Posterior cingulate gyrus (tissue), 11 donors: Measurements from ENCODE around the gene ZNF879.
A peak's percentile ranks its signal among the peaks of the same experiment; 100 is the strongest.

ENCODE experiments used
- DNase-seq, 10 donors: peaks; one replicate each; pipeline versions ENCODE4 v3.0.0 to v3.0.0-alpha.2; 2020 to 2021; ENCODE audit warnings: mixed read lengths in 3 of 10
- intact Hi-C: fragments of 100-400 bp; cut with DNase I; formaldehyde crosslinking; loops from one replicate; pipeline ENCODE4 v1.15.1; 2023

The ZNF879 gene

GRCh38 chr5:179023528-179024189 lies at the start of gene ZNF879:
TSS of gene ZNF879 (plus strand) at chr5:179023804. CDS start at chr5:179025005, 1,201 bp downstream.
- peak; percentile 91 to 99 (median 96) for DNase-seq
- intact Hi-C loops, result loop anchor here (1.0 to 2.0 kb wide), 2 partner anchors 37 to 83 kb away; partner anchors contain the start of genes ZNF354C and ZNF454

DNA sequence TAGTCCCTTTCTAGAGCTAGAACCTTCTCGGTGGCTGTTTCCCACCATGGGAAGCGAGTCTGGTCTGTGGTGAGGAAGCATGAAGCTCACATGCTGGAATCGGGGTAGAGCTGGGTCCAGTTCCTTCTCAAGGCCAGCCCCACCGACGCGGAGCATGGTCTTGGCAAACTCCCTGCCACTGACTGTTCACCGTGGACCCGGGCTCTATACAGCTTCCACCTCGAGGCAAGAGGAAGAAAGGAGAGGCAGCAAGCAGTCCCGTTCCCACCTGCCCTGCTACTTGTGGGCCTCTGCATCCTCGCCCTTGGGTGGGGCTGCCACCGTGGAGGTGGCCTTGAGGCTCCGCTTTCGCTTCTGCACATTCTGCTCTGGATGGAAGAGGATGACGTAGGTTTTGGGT lies 42.2 kb upstream of the ZNF879 start:
- intact Hi-C loops, result no loop called here

GRCh38 chr5:178982941-178983340 lies 40.7 kb upstream of the ZNF879 start:
- DNase-seq, result no peak
- intact Hi-C loops, result no loop called here

More for the DNA sequence above, 42.2 kb upstream of the ZNF879 start:
- no peak for DNase-seq

GRCh38 chr5:178983728-178984127 lies 39.9 kb upstream of the ZNF879 start:
- no peak for DNase-seq
- intact Hi-C loops, result no loop called here

DNA sequence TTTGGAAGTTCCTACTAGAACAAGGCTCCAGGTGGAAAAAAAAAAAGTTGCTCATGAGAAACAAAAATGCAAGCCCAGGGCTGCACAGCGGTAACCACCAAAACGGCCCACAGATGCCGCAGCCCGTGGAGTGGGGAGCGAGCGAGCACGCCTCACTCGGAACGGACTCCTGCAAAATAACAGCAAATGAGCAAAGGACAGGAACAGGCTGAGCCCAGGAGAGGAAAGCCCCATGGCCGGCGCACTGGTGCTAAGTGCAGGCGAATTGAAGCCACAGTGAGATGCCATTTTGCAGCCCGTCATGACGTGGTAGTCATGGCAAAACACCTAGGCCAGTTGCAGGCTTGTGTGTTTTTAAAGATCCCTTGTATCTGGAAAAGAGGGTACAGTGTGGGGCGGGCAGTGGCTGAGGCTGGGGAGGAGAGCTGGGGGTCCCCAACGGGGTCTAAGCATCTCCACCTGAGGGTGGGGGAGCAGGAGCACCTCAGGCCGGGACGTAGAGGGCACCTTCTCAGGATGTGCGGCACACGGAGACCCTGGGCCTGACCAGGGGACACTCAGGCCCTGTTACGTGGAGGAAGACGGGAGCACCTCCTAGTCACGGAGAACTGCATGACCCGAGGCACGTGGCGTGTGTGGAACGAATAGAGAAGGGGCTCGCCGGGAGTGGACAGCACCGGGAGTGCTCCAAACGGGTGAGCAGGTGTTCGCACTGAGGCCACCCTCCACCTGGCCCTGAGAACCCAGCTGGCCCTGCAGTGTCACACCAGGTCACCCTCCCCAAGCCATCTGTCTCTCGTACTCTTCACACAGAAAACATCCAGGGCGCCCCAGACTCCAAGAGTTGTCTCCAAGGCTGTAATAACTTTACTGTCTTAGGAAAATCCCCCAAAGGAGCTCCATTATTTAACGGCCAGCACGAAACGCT lies 39.2 kb upstream of the ZNF879 start:
- intact Hi-C loops, result no loop called here
- no peak for DNase-seq

DNA sequence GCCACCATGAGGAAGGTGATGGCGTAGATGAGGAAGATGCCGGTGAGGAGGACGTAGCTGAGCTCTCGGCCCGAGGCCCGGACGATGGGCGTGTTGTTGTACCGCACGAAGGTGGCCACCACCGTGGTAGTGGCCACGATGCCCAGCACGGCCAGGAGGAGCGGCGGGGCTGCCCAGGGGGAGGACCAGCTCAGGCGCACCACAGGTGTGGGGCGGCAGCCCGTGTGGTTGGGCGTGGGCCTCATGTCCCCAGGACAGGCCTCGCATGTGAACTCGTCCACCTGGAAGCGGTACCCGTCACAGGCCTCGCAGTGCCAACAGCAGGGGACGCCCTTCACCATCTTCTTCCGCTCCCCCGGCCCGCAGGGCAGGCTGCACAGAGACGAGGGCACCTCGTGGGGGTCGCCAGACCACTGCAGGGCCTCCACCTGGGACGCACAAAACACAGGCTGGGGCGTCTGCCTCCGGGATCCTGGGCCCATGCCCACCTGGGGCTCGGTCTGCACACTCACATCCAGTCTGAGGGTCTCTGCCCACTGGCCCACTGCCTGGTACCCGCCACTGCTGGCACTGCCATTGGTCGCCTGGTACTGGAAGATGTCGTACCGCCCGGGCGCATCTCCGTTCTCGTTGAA lies 37.2 kb upstream of the ZNF879 start:
- intact Hi-C loops, result no loop called here
- DNase-seq, result no peak

DNA sequence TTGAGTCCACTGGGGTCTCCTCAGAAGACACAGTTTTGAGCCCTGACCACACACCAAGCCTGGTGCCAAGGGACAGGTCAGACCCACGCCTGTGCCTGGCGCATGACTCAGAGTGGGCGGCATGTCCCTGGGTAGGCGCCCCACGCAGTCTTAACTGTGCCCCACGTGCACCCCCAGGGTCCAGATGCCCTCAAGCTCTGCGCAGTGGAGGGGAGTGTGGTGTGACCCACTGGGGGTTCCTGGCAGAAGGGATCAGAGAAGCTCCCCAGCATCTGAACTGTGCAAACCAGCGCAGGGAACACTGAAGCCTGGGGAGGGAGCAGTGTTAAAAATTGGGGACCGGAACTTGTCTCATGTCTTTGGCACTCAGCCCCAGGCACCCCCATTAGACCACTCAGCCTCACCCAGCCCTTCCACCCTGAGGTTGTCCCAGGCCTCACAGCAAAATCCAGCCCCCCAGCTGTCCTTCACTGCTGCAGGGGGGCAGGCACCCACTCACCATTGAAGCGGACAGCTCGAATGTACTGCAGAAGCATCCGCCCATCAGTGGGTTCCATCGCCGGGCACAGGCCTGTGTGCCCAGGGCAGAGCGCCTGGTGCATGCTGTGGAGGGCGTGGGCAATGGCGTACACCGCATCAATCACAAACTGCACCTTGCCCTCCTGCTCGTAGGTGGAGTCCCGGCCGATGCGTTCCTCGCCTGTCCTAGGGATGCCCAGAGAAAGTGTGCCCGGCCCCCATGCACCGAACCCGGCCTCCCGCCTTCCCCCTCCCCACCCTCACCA lies 35.0 kb upstream of the ZNF879 start:
- no peak for DNase-seq
- intact Hi-C loops, result no loop called here

DNA sequence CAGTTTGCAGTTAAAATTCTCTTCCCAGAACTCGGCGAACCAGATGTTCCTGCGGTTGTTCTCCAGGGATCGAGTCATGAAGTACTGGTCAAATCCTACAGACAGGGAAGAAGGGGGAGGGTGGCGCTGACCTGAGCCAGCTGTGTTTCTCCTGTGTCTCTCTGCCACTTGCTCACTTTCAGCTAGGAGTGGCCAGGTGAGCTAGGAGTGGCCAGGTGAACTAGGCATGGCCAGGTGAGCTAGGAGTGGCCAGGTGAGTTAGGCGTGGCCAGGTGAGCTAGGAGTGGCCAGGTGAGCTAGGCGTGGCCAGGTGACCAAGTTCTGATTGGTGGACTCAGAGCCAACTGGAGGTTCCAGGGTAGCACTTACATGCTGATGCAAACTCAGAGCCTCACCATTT lies 34.3 kb upstream of the ZNF879 start:
- intact Hi-C loops, result no loop called here
- DNase-seq, result no peak

- intact Hi-C loops, result no loop called here
- peak in 1 of 10 donors; percentile 77 for DNase-seq
Measured at GRCh38 chr5:178990491-178990890, 33.1 kb upstream of the ZNF879 start.

DNA sequence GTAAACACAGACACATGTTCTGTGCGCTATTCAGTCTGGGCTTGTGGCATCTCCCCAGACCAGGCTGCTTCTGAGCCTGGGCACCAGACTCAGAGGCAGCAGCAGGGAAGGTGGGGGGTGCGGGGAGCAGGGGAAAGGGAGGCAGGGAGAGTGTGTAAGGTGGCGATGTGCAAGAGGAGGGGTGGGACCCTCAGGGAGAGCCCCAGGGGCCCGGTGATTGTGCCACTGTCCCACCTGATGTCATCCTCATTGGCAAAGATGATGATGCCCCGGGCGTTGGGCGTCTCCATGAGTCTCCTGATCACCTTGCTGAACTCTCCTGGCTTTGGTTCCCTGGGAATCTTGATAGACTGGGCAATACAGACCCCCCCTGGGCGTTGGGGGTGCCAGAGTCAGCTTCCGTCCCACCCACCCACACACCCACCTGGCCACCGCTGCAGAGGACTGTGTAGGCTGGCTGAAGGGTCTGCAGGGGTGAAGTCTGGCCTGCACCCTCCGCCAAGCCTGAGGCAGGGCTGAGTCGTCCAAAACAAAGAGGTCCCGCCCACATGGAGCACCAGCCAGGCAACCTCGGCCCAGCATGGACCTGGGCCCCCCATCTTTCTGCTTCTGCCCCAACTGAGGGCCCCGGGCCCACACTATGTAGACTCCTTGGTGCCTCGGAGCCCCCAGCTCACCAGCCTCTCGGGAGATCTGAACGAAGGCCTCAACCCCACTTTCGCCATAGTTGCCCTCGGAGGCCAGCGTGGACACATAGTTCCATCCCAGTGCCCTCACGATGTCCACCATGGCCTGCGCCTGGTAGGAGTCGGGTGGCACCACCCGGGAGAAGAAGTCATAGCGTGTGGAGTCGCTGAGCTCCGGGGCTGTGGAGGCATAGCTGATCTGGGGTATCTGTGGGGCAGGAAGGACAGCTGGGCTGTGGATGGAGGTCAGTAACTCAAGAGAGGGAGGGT lies 32.1 kb upstream of the ZNF879 start:
- peak in 1 of 10 donors; percentile 70 for DNase-seq
- intact Hi-C loops, result no loop called here

- DNase-seq, result peak in 1 of 10 donors; percentile 7
- intact Hi-C loops, result no loop called here
Measured at GRCh38 chr5:178992291-178992895, 31.2 kb upstream of the ZNF879 start.

DNA sequence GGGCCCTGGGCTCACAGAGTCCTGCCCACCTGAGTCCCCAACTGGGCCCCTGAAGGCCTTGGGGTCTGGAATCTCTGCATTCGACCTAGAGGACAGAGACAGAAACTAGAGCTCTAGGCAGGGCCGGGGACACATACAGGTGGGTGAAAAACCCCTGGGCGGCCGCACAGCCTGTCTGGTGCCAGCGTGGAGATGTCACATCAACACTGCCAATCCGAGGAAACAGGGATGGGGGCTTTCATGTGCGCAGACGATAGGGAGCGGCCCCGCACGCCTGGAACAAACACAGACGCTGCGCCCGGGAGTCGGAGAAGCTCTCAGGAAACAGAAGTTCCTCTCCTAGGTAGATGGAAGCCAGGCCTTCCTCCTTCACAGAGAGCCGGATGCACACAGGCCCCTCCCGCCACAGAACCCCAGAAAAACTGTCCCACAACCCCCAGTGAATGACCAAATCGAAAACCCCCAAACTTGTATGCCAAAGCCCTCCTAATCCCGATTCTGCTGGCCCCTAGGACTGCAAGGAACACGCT lies 30.3 kb upstream of the ZNF879 start:
- no peak for DNase-seq
- intact Hi-C loops, result no loop called here

DNA sequence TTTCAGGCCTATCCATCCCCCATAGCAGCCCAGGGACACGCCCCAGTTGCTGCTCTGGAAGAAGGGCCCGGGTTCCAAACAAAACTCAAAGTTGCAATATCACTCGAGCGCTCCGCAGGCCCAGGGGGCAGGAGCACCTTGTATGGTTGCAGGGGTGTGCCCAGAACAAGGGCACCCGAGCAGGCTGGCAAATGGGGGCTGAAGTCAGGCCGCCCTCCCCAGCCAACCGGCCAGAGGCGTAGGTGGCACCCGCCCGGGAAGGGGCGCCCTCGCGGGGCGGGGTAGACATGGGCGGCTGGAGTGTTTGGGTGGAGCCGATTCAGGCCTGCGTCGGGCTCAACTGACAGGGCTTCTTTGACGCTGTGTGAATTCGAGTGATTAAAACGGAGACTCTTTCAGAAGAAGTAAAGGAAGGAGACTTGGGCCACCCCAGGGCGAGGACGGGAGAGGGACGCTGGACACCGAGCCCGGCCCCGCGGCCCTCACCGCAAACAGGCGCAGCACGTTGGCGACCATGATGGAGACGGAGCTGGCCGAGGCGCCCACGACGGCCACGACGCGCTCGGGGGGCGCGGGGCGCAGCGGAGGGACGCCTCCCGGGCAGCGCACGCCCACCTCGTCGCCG lies 29.5 kb upstream of the ZNF879 start:
- intact Hi-C loops, result no loop called here
- no peak for DNase-seq

DNA sequence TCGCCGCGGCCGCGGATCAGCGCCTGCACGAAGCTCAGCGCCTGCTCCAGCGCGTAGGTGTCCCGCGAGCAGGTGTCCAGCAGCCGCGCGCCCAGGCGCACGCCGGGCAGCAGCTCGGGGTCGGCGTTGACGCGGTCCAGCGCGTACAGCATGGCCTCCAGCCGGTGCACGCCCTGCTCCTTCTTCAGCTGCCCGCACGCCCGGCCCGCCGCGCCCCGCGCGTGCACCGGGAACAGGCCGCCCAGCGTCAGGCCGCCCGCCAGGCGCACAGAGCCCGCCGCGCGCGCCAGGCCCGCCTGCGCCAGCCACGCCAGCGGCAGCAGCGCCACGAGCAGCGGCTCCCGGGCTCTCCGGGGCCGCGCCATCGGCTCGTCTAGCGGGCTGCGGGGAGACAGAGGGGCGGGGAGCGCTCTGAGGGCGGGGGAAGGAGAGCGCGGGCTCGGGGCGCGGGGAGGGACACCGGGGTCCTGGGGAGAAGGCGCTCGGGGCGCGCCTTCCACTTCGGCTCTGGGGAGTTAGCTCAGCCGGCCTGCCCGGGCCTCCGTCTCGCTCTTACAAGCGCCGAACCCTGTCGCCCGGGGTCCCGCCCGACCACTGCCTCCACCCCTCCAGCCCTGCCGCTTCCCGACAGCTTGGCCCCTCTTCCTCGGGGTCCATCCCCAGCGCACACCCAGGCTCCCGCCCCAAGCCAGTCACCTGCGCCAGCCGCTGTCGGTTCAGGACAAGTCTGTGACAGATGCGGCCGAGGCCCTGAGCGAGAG lies 28.8 kb upstream of the ZNF879 start, which contains the start of gene GRM6:
GRM6 (minus strand) TSS at position 741 of the 761 bp plus-strand sequence; CDS start at position 365, 376 bp downstream.
- DNase-seq, result no peak
- intact Hi-C loops, result no loop called here

DNA sequence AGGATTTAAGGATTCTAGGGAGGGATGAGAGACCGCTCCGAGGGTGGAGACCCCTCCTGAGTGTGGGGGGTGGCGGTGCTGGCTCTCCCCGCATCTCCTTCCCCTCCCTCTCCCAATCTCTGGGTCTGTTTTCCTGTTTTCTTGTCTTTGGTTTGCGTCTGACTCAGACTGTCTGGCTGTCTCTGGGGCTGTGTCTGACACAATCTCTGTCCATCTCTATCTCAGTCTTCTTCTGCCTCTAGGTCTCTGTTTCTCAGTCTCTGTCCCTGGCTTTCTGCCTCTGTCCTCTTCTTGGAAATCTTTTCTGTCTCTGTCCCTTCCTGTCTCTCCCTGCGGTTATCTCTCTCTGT lies 28.3 kb upstream of the ZNF879 start:
- no peak for DNase-seq
- intact Hi-C loops, result no loop called here

DNA sequence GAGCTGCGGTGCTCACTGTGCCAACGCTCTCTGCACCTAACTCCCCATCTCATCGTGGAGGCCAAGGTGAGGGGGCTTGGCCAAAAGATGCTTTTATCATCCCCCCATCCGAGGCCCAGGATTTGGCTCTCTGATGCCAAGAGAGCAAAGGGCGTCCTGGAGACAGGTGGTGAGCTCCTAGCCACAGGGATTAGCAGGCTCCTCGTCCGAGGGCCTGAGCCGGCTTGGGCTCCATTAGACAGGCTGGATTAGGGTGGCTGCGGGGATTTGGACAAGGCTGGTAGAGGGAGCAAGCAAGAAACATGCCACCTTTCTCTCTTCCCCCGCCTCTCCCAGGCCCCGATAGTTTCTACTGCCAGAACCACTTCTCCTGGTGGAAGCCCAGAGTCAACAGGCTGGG lies 27.4 kb upstream of the ZNF879 start:
- intact Hi-C loops, result no loop called here
- no peak for DNase-seq

- intact Hi-C loops, result no loop called here
- no peak for DNase-seq
Measured at GRCh38 chr5:178997191-178997590, 26.4 kb upstream of the ZNF879 start.
